ENCODE data around the gene LHFPL2. TPM values are rescaled to one million over a fixed set of nuclear protein-coding genes. Genes with fewer than 3 reads are reported as not detected.

Gene LHFPL2
- total and polyA plus RNA-seq, 10 donors, result 4.8 to 14.6 (median 9.3) TPM

DNA sequence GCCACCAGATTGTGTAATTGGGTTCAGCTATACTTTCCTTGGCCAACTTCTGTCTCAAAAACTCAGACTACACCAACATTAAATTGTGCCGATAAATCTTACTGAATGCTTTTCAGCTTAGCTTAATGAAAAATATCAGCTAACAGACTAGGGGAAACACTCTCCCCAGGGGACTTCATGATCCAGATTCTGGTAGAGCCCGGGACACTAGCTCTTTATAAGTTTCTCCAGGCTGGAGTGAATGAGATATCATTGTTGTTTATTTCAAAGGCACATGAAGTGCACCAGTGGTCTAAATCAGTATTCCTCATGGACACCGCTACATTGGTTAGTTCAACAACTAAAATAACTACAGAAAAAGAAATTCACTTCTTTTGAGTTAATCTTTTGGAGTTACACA is 10.5 kb upstream of the LHFPL2 start:
- 90 to 97% (median 95%) methylated on average over 3 of the region's 3 CpGs for WGBS, 5 donors
- intact Hi-C loops (cut with DNase I; ENCODE audit: low total_unique reads), result no loop called here
- no peak for TF ChIP-seq POLR2AphosphoS5 (IDR thresholded peaks at IDR 0.05)
- no peak for TF ChIP-seq POLR2A (IDR thresholded peaks at IDR 0.05)
- TF ChIP-seq, protein P1, sequence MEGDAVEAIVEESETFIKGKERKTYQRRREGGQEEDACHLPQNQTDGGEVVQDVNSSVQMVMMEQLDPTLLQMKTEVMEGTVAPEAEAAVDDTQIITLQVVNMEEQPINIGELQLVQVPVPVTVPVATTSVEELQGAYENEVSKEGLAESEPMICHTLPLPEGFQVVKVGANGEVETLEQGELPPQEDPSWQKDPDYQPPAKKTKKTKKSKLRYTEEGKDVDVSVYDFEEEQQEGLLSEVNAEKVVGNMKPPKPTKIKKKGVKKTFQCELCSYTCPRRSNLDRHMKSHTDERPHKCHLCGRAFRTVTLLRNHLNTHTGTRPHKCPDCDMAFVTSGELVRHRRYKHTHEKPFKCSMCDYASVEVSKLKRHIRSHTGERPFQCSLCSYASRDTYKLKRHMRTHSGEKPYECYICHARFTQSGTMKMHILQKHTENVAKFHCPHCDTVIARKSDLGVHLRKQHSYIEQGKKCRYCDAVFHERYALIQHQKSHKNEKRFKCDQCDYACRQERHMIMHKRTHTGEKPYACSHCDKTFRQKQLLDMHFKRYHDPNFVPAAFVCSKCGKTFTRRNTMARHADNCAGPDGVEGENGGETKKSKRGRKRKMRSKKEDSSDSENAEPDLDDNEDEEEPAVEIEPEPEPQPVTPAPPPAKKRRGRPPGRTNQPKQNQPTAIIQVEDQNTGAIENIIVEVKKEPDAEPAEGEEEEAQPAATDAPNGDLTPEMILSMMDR (IDR thresholded peaks at IDR 0.05 in 8 of 11, conservative IDR thresholded peaks at IDR 0.05 in 3 of 11), result no peak
- H3K4me1 ChIP-seq, result no peaks in the 10 kb centered on the region
- DNase-seq, result no peak
- H3K9me3 ChIP-seq, result no peaks in the 10 kb centered on the region
- no peak overlapping the region for H3K4me3 ChIP-seq
- no peak overlapping the region for H3K27ac ChIP-seq
- no peaks in the 10 kb centered on the region for H3K27me3 ChIP-seq (replicated peaks in 1 of 7)
- H3K36me3 ChIP-seq, result no peaks in the 10 kb centered on the region

DNA sequence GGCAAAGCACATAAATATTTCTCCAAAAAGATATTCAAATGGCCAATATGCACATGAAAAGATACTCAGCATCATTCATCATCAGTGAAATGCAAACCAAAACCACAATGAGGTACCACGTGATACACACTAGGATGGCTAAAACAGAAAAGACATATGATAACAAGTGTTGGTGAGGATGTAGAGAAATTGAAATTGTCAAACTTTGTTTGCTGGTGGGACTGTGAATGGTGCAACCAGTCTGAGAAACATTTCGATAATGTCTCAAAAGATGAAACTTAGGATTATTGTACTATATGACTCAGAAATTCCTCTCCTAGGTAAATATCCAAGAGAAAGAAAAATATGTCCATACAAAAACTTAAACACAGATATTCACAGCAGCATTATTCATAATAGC is 8.6 kb upstream of the LHFPL2 start:
- no peaks in the 10 kb centered on the region for H3K36me3 ChIP-seq
- DNase-seq, result no peak
- no peaks in the 10 kb centered on the region for H3K27me3 ChIP-seq (replicated peaks in 1 of 7)
- 83 to 95% (median 90%) methylated on average over 2 of the region's 2 CpGs for WGBS, 5 donors
- no peak overlapping the region for H3K4me3 ChIP-seq
- H3K9me3 ChIP-seq, result no peaks in the 10 kb centered on the region
- H3K27ac ChIP-seq, result no peak overlapping the region
- TF ChIP-seq POLR2A (IDR thresholded peaks at IDR 0.05) (no peak), POLR2AphosphoS5 (IDR thresholded peaks at IDR 0.05) (no peak)
- TF ChIP-seq, protein P1 (IDR thresholded peaks at IDR 0.05 in 8 of 11, conservative IDR thresholded peaks at IDR 0.05 in 3 of 11), result no peak
- H3K4me1 ChIP-seq, result no peaks in the 10 kb centered on the region
- intact Hi-C loops (cut with DNase I; ENCODE audit: low total_unique reads), result no loop called here

DNA sequence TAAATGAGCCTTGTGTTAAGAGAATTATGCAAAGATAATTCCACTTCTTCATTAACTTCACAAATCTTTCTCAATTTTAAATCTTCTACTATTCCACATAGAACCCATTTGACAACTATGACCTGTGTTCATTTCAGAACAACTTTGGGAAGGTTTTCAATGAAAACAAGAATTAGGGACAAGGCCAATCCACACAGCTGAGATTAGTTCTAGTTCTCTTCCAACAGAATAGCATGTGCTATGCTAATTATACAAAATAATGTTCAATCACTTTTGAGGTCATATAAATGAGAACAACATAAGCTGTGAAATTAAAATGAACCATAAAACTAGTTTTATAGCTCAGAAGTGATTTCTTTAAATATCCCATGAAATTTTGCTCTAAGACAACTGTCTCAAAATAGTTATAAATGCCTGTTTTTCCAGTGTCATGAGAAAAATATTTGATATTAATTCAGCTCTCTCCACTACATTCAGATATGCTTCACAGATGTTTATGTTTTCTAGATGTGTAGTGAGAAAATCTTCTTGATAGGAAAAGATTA is 7.2 kb upstream of the LHFPL2 start:
- intact Hi-C loops (cut with DNase I; ENCODE audit: low total_unique reads), result no loop called here
- H3K4me1 ChIP-seq, result no peaks in the 10 kb centered on the region
- no peaks in the 10 kb centered on the region for H3K9me3 ChIP-seq
- no peaks in the 10 kb centered on the region for H3K27me3 ChIP-seq (replicated peaks in 1 of 7)
- no peak for TF ChIP-seq POLR2A (IDR thresholded peaks at IDR 0.05)
- no peak for DNase-seq
- no peak overlapping the region for H3K27ac ChIP-seq
- H3K36me3 ChIP-seq, result no peaks in the 10 kb centered on the region
- no peak overlapping the region for H3K4me3 ChIP-seq

DNA sequence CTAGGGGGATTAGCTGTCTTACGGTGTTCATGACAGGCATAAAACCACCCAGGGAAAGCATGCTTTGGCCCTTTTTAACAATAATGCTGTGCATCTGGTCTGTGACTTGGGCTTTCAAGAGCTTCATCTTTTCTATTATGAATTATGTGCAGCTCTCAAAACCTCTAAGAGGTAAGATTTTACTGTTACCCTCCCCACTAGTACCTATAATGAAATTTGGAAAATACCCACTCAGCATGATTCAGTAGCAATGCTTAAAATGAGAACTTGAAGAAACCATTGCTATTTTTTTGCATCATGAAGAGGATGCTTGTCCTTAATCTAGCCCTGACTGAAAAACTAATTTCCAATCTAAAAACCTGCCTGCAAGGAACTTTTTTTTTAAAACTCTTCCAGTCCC is 5.8 kb upstream of the LHFPL2 start:
- WGBS, 5 donors, result 79 to 97% (median 86%) methylated on average over 1 of the region's 1 CpG
- DNase-seq, result no peak
- peaks cover 0 to 5% (median under 1%) of the 10 kb centered on the region in 6 donors for H3K4me1 ChIP-seq
- no peaks in the 10 kb centered on the region for H3K36me3 ChIP-seq
- peaks cover 0 to 6% (median 0%) of the 10 kb centered on the region in 7 donors for H3K27me3 ChIP-seq (replicated peaks in 1 of 7)
- no peak overlapping the region for H3K27ac ChIP-seq
- H3K4me3 ChIP-seq, result no peak overlapping the region
- TF ChIP-seq POLR2AphosphoS5 (IDR thresholded peaks at IDR 0.05), result no peak
- no peak for TF ChIP-seq POLR2A (IDR thresholded peaks at IDR 0.05)
- TF ChIP-seq, protein P1 (IDR thresholded peaks at IDR 0.05 in 8 of 11, conservative IDR thresholded peaks at IDR 0.05 in 3 of 11), result no peak
- no peaks in the 10 kb centered on the region for H3K9me3 ChIP-seq
- intact Hi-C loops (cut with DNase I; ENCODE audit: low total_unique reads), result no loop called here

All from spleen (tissue), 11 donors.